Inferior parietal cortex (tissue), 1 donor: ENCODE measurements around the gene MPP1.
A peak's percentile ranks its signal among the peaks of the same experiment; 100 is the strongest.

Experiments used
- DNase-seq: peaks from one replicate; pipeline ENCODE4 v3.0.0-alpha.2; 2016; ENCODE audit errors: extremely low spot score

The MPP1 gene

DNA sequence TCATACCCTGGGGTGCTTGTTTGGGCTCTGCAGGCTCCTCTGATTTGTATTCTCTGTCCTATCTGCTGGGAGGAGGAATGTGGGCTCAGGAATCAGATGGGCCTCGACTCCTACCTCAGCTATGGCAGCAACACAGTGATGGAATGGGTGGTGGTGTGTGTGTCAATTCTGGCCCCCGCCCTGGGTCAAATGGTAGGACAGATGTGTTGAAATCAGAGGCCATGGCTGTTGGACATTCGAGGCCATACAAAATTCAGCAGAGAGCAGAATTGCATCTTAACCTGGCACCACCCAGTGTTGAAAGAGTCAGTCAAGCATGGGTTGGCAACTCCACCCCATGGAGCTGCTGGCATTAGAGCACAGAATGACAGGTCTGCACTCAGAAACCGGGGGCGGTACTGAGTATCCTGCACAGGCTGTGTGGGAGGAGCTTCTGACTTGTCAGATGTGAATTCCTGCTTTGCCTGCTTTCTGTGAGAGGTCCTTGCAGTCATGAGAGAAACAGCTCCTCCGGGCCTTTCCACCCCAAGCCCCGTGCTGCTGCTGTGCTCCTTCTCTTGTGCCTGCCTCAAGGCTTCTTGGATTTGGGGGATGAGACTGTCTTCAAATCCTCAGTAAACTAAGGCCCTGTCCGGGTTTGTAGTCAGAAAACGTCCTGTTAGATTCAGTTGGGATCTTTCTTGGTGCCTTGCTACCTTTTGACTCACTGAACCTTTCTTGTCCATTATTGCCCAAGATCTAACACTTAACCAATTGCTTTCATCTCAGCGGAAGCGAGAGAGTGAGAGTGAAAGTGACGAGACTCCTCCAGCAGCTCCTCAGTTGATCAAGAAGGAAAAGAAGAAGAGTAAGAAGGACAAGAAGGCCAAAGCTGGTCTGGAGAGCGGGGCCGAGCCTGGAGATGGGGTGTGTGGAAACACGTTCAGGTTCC lies 29.6 kb downstream of the MPP1 start:
- DNase-seq, result no peak

DNA sequence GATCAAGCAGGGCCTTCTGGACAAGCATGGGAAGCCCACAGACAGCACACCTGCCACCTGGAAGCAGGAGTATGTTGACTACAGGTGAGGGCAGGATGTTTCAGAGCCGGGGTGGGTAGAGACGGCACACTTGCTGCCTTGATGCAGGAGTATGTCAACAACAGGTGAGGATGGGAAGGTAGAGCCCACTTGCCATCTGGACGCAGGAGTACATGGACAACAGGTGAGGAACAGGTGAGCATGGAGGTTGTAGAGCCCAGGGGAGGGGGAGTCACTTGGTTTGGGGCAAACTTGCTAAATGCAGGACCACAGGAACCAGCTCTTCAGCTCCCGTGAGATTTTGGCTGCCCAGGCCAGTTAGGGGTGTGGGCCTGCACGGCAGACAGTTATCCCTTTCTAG lies 30.7 kb downstream of the MPP1 start:
- no peak for DNase-seq

DNA sequence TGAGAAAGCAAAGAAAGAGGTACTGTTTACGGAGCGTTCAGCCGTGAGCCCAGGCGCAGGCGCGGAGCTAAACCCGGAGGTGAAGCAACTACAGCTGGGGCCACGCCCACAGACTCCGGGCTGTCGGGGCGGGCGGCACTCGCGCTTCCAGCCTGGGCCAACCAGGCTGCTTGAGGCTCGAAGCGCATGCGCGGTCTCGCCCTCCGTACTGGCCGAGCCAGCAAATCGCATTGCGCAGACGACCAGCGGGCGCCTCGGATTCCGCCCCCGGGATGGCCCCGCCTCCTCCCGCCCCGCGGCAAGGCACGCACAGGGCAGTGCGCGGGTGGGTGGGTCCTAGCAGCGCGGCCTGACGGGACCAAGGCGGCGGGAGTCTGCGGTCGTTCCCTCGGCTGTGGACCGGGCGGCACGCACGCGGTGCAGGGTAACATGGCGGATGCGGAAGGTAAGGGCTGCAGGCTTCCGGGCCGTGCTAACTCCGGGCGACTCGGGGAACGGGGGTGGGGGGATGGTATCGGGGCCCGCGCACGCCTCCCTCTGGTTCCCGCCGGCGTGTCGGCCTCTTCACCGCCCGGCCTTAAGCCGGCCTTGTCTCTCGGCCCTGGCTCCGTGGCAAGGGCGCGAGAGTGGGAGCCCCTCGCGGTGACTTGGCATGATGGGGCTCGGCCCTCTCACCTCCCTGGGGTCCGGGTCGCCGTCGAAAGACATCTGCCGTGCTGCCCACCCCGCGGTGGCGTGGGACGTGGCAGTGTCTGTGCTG lies 42.6 kb downstream of the MPP1 start, which contains the start of gene DKC1:
Gene DKC1 (plus strand): TSS at position 328 of the 760 bp plus-strand sequence. CDS start 102 bp downstream, at position 430.
- peak; percentile 89 for DNase-seq

- DNase-seq, result no peak
Measured at GRCh38 chrX:154761977-154762536, 43.2 kb downstream of the MPP1 start.

- no peak for DNase-seq
Measured at GRCh38 chrX:154758696-154759095, 46.6 kb downstream of the MPP1 start.

DNA sequence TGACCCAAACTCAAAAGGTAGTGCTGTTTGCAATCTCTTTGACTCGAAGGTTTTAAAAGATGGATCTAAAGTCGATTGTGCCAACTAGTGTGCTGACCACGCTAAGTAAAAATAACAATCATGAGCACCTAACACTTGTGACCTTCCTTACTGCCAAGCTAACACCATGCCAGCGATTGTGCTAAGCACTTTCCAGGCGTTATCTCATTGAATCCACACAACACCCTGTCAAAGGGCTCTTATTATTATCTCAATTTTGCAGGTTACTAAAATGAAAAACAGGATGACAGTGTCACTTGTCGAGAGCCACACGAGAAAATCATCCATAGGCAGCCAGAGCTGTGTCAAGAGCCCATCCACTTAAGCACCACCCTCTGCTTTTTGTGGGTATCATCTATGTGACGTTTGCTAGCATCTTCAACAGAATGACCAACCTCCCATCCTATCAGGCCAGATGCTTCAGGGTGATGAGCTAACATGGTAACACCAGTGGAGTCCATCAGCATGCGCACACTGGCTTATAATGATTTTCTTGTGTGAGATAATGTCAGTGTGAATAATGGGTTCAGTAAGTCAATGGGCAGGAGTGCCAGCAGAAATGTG lies 53.5 kb downstream of the MPP1 start:
- DNase-seq, result no peak

DNA sequence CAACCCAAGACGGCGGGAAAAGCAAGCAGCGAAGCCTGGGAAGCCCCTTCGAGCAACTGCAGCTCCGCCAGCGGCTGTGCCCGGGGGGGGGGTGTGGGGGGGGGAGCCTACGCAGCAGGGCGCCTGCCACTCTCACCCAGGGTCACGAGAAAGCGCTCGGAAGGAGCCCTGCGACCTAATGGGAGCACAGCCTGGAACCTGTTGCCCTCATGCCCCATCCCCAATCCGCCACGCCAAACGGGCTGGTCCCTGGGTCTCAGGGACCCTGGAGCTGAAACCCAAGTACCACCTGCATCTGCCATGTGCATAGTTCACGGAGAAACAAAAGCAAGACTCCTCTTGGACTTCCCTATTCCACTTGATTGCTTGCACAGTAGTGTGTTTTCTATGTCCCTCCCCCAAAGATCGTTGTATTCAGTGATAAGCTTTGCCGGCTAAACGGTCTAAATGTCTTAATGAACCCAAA lies 54.0 kb downstream of the MPP1 start:
- no peak for DNase-seq

DNA sequence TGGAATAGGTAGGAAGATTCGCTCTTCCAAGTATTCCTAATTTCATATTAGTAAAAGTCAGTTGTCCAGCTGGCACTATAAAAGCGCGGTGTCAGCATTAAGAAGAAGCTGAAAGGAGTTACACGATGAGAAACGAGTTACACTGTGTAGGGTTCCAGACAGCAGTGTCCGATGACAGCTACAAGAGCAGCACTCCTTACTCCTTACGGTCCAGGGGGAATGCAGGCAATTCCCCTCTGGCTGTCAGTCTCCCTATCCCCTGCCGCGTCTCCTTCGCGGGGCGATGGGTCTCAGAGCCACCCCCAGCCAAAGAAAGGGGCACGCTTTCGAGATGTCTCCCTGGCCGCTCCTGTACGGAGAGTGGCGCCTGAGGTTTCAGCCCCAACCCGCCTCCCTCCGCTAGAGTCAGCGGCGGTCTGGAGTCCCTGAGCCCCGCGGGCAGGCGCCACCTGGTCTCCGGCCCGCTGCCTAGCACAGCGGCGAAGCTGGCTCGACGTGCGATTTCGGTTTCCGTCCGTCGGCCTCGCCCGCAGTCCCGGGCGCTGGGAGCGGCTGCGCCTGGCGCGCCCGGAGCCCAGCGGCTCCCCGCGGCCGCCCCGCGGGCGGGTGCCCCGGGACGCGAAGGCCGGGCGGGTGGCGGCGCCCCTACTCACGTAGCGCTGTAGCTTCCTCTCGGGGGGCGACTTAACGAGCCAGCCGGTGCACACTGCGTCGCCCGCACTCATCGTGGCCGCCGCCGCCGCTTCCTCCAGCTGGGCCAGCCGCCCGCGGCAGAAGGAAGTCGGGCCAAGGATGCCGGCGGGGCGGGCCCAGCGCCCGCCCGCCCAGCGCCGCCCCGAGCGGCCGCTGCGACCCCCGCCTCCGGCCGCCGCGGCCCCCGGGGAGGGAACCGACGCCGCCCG lies 54.7 kb downstream of the MPP1 start, which contains the start of gene GAB3:
Gene GAB3 (minus strand): TSS at position 777 of the 902 bp plus-strand sequence. CDS start 52 bp downstream, at position 725.
- DNase-seq, result no peak

- DNase-seq, result no peak
Measured at GRCh38 chrX:154749856-154750255, 55.4 kb downstream of the MPP1 start.

DNA sequence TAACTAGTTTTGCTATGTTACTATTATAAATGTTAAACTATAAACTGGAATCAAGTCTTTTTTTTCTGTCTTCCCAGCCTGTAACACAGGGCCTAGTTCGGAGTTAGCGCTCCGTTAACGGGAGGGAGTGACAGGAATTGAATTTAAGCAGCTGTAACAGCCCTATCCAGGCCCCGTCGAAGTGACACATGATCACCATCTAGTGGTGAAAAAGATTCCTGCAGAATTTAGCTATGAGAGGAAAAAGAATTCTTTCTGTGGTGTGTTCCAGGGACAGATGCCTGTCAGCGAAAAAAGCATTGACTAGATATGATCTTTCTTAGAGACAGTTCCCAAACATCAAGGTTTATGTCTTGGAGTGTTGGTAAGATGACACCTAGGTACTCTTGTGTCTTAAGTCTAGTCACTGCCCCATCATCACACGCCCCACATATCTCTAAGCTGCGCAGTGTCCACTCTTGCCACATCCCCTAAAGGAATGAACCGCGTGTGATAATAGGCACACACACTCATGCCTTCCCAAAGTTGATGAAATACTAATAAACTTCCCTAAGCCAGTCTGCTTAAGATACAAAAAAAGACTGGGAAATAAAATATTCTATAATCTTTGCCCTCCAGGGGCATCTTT lies 56.5 kb downstream of the MPP1 start:
- DNase-seq, result peak; percentile 84

DNA sequence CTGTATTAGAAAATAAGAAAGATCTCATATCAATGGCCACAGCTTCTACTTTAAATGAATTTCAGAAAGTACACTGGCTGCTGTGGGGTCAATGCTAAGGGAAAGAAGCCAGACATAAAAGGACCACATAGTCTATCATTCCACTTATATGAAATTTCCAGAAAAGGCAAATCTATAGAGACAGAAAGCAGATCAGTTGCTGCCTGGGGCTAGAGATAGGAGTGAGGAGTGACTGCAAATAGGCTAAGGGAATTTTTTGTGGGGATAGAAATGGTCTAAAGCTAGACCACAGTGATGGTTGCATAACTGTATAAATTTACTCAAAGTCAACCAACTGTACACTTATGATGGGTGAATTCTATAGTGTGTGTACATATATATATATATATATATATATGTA lies 62.7 kb downstream of the MPP1 start:
- DNase-seq, result no peak

- DNase-seq, result no peak
Measured at GRCh38 chrX:154739952-154740465, 65.3 kb downstream of the MPP1 start.

GRCh38 chrX:154738011-154738738 lies 67.1 kb downstream of the MPP1 start:
- DNase-seq, result no peak

DNA sequence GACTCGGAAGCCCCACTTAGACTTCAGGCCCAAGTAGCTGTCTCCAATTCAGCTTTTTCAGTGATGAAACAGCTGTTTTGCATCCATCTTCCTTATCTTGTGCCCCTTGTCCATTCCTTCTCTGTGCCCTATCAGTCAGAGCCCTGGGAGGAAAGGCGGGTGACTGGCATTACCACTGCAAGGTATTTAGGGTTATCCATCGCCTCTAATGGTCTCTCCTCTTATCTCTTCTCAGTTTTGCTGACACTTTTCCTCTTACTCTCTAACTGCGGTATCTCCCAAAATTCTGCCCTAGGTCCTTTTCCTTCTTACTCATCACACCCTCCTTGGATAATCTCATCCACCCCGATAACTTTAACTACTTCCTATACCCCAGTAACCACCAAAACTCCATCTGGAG lies 68.1 kb downstream of the MPP1 start:
- DNase-seq, result no peak

GRCh38 chrX:154735695-154736393 lies 69.4 kb downstream of the MPP1 start:
- DNase-seq, result no peak

DNA sequence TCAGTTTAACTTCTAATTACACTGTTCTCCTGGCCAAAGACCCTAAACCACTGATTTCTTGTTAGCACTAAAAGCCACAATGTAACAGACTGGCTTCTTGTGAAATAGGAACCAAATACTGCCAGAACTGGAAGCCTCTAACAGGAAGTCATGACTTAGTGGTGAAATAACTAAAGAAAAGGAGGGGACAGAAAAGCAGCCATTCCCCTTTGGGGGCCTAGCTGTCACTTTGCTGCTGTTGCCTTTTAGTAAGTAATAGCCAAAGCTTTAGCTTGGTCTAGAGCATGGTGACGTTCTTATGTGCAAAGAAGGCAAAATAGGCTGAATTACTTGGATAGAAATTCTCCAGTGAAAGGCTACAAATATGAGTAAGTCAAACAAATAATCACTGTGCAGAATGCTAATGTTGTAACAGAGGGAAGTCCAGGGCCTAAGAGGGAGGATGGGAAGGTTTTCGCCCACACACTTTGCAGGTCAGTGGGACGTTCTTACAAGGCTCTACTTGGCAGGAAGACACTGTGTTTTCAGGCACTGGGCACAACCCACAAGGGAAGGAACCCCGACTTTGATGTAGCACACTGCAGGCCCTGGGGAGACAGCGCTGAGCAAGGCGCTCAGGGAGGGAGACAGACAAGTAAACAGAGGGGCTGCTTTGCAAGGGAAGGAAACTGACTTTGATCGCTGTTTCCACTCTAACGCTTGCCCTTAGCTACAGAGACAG lies 71.1 kb downstream of the MPP1 start:
- no peak for DNase-seq

GRCh38 chrX:154733066-154733425 lies 72.2 kb downstream of the MPP1 start:
- no peak for DNase-seq

- DNase-seq, result no peak
Measured at GRCh38 chrX:154732421-154733065, 72.7 kb downstream of the MPP1 start.
